WTC11 (cell line): ENCODE data around the gene NEO1. TPM values are rescaled to one million over a fixed set of nuclear protein-coding genes. Genes with fewer than 3 reads are reported as not detected.
A peak's percentile ranks its signal among the peaks of the same experiment; 100 is the strongest.
"Not testable (repeated sequence)": the region's sequence is repeated elsewhere in the genome, so short reads cannot be mapped to it uniquely, and the experiment has no call there.

Experiments
- ATAC-seq: fragments of 200-7000 bp; cut with Tn5 transposase; 2 replicates; pipeline ENCODE4 v1.10.0; 2021; ENCODE audit warnings: mild to moderate bottlenecking, moderate library complexity
- CTCF ChIA-PET: fragments of 300-600 bp; sonication (Branson Sonifier 250); formaldehyde crosslinking; loops from one replicate; lab custom pipeline; 2021; ENCODE audit warnings: antibody characterized with exemption; lab: Charles Lee
- POLR2A ChIA-PET: fragments of 350-600 bp; sonication (Branson Sonifier 250); formaldehyde crosslinking; loops from one replicate; lab custom pipeline; 2021; ENCODE audit warnings: antibody characterized with exemption; lab: Charles Lee
- DNase-seq: peaks from one replicate; pipeline ENCODE4 v3.0.0; 2021; ENCODE audit warnings: low spot score
- H3K27ac Mint-ChIP-seq: 2 replicates; pipeline ENCODE4 v1.8.0; 2021; ENCODE audit warnings: mixed read lengths
- H3K27me3 Mint-ChIP-seq: 2 replicates; pipeline ENCODE4 v1.8.0; 2021; ENCODE audit warnings: low read depth, mild to moderate bottlenecking, moderate library complexity, mixed read lengths
- H3K36me3 Mint-ChIP-seq: 2 replicates; pipeline ENCODE4 v1.8.0; 2021; ENCODE audit warnings: mixed read lengths
- H3K4me1 Mint-ChIP-seq: 2 replicates; pipeline ENCODE4 v1.8.0; 2022; ENCODE audit warnings: mixed read lengths
- H3K4me3 Mint-ChIP-seq: 2 replicates; pipeline ENCODE4 v1.8.0; 2021; ENCODE audit warnings: mild to moderate bottlenecking, moderate library complexity, mixed read lengths
- H3K9me3 Mint-ChIP-seq: 2 replicates; pipeline ENCODE4 v1.8.0; 2021; ENCODE audit warnings: mixed read lengths
- MXD4 ChIP-seq: fragments of 250-450 bp; sonication (Bioruptor Pico); IDR thresholded peaks from 2 replicates; pipeline ENCODE4 v1.8.0; 2021; ENCODE audit warnings: mild to moderate bottlenecking, moderate library complexity, borderline replicate concordance
- NFE2L1 ChIP-seq: sonication (generic); formaldehyde crosslinking; IDR thresholded peaks from 2 replicates; pipeline ENCODE4 v1.8.1; 2023; ENCODE audit warnings: missing genetic modification reagents
- PRRX2 ChIP-seq: fragments of 250-450 bp; sonication (Bioruptor Pico); IDR thresholded peaks from 2 replicates; pipeline ENCODE4 v1.8.0; 2021; ENCODE audit warnings: mild to moderate bottlenecking
- RORB ChIP-seq: fragments of 250-450 bp; sonication (Bioruptor Pico); IDR thresholded peaks from 2 replicates; pipeline ENCODE4 v1.9.0; 2021; ENCODE audit warnings: mild to moderate bottlenecking
- ZNF138 ChIP-seq: sonication (generic); formaldehyde crosslinking; conservative IDR thresholded peaks from 2 replicates; pipeline ENCODE4 v1.8.1; 2022; ENCODE audit warnings: mild to moderate bottlenecking, moderate library complexity, missing genetic modification reagents
- total RNA-seq: library from RNA; stranded (reverse); gene quantifications from 3 replicates; pipeline ENCODE4 v1.2.3, GENCODE V29; 2021
- TF ChIP-seq, protein P1 (sequence below): sonication (generic); formaldehyde crosslinking; IDR thresholded peaks from 2 replicates; pipeline ENCODE4 v1.8.1; 2023; ENCODE audit warnings: mild to moderate bottlenecking, missing genetic modification reagents
- TF ChIP-seq, protein P2 (sequence below): fragments of 250-450 bp; sonication (Bioruptor Pico); IDR thresholded peaks from 2 replicates; pipeline ENCODE4 v1.9.0; 2021; ENCODE audit warnings: mild to moderate bottlenecking
- TF ChIP-seq, protein P3 (sequence below): sonication (generic); formaldehyde crosslinking; IDR thresholded peaks from 2 replicates; pipeline ENCODE4 v1.8.1; 2023; ENCODE audit warnings: mild to moderate bottlenecking, moderate library complexity, missing genetic modification reagents
- TF ChIP-seq, protein P4 (sequence below): fragments of 250-450 bp; sonication (Bioruptor Pico); IDR thresholded peaks from 2 replicates; pipeline ENCODE4 v1.8.0; 2021; ENCODE audit warnings: mild to moderate bottlenecking

The NEO1 gene
- total RNA-seq, 1 experiment from 2014 or later, result 37.1 TPM

DNA sequence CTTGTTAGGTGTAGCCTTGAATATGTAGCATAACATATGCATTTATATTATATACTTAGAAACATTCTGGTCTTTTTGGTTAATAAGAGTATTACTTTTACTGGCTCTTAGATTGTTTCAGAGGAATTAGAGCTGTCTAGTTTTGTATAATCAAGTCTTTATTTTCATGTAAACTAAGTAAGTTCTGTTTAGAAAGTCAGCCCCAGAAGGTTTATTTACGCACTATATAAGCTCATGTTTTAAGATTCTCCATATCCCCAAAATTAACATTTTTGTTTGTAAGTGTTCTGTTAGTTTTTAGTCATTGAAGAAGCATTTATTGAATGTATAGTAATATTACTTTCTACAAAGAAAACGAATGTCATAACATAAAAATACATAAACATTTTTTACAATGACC is 158.4 kb downstream of the NEO1 start (continued):
- no peak for TF ChIP-seq MXD4 (CRISPR knock-in tag)
- TF ChIP-seq, protein P1, sequence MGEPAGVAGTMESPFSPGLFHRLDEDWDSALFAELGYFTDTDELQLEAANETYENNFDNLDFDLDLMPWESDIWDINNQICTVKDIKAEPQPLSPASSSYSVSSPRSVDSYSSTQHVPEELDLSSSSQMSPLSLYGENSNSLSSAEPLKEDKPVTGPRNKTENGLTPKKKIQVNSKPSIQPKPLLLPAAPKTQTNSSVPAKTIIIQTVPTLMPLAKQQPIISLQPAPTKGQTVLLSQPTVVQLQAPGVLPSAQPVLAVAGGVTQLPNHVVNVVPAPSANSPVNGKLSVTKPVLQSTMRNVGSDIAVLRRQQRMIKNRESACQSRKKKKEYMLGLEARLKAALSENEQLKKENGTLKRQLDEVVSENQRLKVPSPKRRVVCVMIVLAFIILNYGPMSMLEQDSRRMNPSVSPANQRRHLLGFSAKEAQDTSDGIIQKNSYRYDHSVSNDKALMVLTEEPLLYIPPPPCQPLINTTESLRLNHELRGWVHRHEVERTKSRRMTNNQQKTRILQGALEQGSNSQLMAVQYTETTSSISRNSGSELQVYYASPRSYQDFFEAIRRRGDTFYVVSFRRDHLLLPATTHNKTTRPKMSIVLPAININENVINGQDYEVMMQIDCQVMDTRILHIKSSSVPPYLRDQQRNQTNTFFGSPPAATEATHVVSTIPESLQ, result no peak
- no peak for TF ChIP-seq ZNF138 (CRISPR knock-in tag)

DNA sequence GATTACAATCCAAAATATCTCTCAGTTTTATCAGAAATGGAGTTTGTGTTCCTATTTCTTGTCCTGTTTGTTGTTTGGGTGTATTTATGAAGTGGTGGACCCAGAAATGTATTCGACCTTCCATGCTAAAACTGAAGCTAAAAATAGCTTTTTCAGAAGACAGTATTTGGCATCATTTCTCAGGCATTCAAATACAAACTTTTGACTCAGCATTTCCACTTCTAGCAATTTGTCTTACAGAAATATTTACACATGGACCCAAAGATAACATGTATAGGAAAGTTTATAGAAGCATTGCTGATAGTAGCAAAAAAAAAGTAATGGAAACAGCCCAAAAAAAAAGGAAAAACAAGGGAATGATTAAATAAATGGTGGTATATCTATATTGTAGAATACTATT is 160.2 kb downstream of the NEO1 start:
- H3K36me3 Mint-ChIP-seq, result peaks cover 9% of the 10 kb centered on the region; the same call in 1 of the 2 replicates
- DNase-seq (no peak), ATAC-seq (no peak)
- POLR2A ChIA-PET, result no interaction called here
- peaks cover 16% of the 10 kb centered on the region; the same call in 1 of the 2 replicates for H3K9me3 Mint-ChIP-seq
- no peaks in the 10 kb centered on the region for H3K27me3 Mint-ChIP-seq
- H3K4me1 Mint-ChIP-seq, result no peaks in the 10 kb centered on the region
- no peak overlapping the region for H3K4me3 Mint-ChIP-seq
- TF ChIP-seq RORB (CRISPR knock-in tag), result no peak
- TF ChIP-seq, protein P2, sequence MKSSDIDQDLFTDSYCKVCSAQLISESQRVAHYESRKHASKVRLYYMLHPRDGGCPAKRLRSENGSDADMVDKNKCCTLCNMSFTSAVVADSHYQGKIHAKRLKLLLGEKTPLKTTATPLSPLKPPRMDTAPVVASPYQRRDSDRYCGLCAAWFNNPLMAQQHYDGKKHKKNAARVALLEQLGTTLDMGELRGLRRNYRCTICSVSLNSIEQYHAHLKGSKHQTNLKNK (CRISPR knock-in tag), result no peak
- TF ChIP-seq, protein P3, sequence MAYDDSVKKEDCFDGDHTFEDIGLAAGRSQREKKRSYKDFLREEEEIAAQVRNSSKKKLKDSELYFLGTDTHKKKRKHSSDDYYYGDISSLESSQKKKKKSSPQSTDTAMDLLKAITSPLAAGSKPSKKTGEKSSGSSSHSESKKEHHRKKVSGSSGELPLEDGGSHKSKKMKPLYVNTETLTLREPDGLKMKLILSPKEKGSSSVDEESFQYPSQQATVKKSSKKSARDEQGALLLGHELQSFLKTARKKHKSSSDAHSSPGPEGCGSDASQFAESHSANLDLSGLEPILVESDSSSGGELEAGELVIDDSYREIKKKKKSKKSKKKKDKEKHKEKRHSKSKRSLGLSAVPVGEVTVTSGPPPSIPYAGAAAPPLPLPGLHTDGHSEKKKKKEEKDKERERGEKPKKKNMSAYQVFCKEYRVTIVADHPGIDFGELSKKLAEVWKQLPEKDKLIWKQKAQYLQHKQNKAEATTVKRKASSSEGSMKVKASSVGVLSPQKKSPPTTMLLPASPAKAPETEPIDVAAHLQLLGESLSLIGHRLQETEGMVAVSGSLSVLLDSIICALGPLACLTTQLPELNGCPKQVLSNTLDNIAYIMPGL (CRISPR knock-in tag), result no peak
- TF ChIP-seq, all 79 proteins: peak for 0
- H3K27ac Mint-ChIP-seq, result no peak overlapping the region
- CTCF ChIA-PET, result no interaction called here

DNA sequence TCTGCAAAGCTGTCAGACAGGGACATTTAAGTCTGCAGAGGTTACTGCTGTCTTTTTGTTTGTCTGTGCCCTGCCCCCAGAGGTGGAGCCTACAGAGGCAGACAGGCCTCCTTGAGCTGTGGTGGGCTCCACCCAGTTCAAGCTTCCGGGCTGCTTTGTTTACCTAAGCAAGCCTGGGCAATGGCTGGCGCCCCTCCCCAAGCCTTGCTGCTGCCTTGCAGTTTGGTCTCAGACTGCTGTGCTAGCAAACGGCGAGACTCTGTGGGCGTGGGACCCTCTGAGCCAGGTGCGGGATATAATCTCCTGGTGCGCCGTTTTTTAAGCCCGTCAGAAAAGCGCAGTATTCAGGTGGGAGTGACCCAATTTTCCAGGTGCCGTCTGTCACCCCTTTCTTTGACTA is 169.2 kb downstream of the NEO1 start:
- peaks cover 20% of the 10 kb centered on the region for H3K4me1 Mint-ChIP-seq
- H3K9me3 Mint-ChIP-seq, result peaks cover 37% of the 10 kb centered on the region
- CTCF ChIA-PET, POLR2A ChIA-PET, H3K4me3 Mint-ChIP-seq, ATAC-seq, H3K27me3 Mint-ChIP-seq, H3K27ac Mint-ChIP-seq, DNase-seq: not testable (repeated sequence)
- H3K36me3 Mint-ChIP-seq, result peaks cover 46% of the 10 kb centered on the region

DNA sequence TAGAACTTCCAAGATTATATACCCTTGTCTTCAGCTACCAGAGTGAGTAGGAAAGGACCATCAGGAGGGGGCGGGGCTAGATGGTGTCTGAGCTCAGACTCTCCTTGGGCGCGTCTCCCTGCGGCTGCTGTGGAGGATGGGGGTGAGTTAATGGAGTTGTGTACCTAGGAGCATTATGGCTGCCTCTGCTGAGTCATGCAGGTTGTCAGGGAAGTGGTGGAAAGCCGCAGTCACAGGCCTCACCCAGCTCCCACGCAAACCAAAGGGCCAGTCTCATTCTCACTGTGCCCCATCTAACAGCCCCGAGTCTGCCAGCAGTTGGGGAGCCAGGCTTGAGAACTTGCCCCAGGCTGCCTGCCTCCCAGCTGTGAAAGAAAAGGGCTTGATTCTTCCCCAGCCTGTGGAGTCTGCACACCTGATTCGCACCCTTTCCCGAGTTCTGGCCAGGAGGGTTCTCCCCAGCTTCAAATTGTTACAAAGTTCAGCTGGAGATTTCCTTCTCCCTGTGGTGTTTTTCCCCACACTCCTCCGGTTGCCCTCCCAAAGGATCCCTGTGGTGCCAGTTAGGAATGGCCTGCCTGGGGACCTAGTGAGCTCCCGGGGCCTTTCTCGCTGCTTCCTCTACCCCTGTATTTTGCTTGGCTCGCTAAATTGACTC is 173.2 kb downstream of the NEO1 start:
- CTCF ChIA-PET, result interaction anchor here (1.2 to 2.0 kb wide), 5 partner anchors 15 to 503 kb away, joined by 3 to 7 read pairs (median 4); no protein-coding TSS in a partner anchor
- H3K27me3 Mint-ChIP-seq, result peaks cover 3% of the 10 kb centered on the region; the same call in 1 of the 2 replicates

More for the DNA sequence above, 173.2 kb downstream of the NEO1 start:
- TF ChIP-seq, protein P4, sequence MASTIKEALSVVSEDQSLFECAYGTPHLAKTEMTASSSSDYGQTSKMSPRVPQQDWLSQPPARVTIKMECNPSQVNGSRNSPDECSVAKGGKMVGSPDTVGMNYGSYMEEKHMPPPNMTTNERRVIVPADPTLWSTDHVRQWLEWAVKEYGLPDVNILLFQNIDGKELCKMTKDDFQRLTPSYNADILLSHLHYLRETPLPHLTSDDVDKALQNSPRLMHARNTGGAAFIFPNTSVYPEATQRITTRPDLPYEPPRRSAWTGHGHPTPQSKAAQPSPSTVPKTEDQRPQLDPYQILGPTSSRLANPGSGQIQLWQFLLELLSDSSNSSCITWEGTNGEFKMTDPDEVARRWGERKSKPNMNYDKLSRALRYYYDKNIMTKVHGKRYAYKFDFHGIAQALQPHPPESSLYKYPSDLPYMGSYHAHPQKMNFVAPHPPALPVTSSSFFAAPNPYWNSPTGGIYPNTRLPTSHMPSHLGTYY (CRISPR knock-in tag), result no peak
- TF ChIP-seq PRRX2 (CRISPR knock-in tag) (no peak), MXD4 (CRISPR knock-in tag) (no peak), NFE2L1 (CRISPR knock-in tag) (peak; percentile 81; the same call in 1 of the 2 replicates)
- Mint-ChIP-seq H3K4me1 (peaks cover 33% of the 10 kb centered on the region), H3K27ac (peak overlapping the region; percentile 58), H3K4me3 (no peak overlapping the region), H3K9me3 (peaks cover 35% of the 10 kb centered on the region), H3K36me3 (peaks cover 44% of the 10 kb centered on the region)
- peak; percentile 24 for DNase-seq
- POLR2A ChIA-PET, result no interaction called here
- peak; percentile 72 for ATAC-seq
